Left hindlimb (tissue), 1 donor: ENCODE data around the gene GADD45A.
"Not testable (repeated sequence)": the region's sequence is repeated elsewhere in the genome, so short reads cannot be mapped to it uniquely, and the experiment has no call there.

Source experiments
- DNase-seq: peaks from one replicate; pipeline ENCODE4 v3.0.0-alpha.2; 2018

Gene GADD45A

GRCh38 chr1:67722292-67722944, 37.4 kb downstream of the GADD45A start:
- no peak for DNase-seq

- no peak for DNase-seq
Observed at GRCh38 chr1:67723126-67723525, 38.1 kb downstream of the GADD45A start.

GRCh38 chr1:67723620-67724019, 38.6 kb downstream of the GADD45A start:
- no peak for DNase-seq

GRCh38 chr1:67724928-67725560, 40.0 kb downstream of the GADD45A start:
- DNase-seq: no peak

GRCh38 chr1:67726224-67726623, 41.2 kb downstream of the GADD45A start:
- DNase-seq: no peak

- DNase-seq: no peak
Observed at GRCh38 chr1:67729872-67730271, 44.9 kb downstream of the GADD45A start.

- DNase-seq: not testable (repeated sequence)
Observed at GRCh38 chr1:67730312-67730711, 45.3 kb downstream of the GADD45A start.

GRCh38 chr1:67731322-67731721, 46.3 kb downstream of the GADD45A start:
- no peak for DNase-seq

GRCh38 chr1:67732750-67733151, 47.8 kb downstream of the GADD45A start:
- DNase-seq: peak; percentile 55

- DNase-seq: no peak
Observed at GRCh38 chr1:67733681-67734322, 48.8 kb downstream of the GADD45A start.

GRCh38 chr1:67734323-67734690, 49.3 kb downstream of the GADD45A start:
- DNase-seq: no peak

GRCh38 chr1:67735206-67735605, 50.2 kb downstream of the GADD45A start:
- DNase-seq: no peak

GRCh38 chr1:67735806-67736627, 51.0 kb downstream of the GADD45A start:
- peak; percentile 78 for DNase-seq

- DNase-seq: no peak
Observed at GRCh38 chr1:67736750-67737149, 51.7 kb downstream of the GADD45A start.

GRCh38 chr1:67737875-67738274, 52.9 kb downstream of the GADD45A start:
- no peak for DNase-seq
